ENCODE measurements around the gene SYT13. TPM values are rescaled to one million over a fixed set of nuclear protein-coding genes. Genes with fewer than 3 reads are reported as not detected.

The SYT13 gene
- total RNA-seq, 1 experiment from 2014 or later, result 4.3 TPM

DNA sequence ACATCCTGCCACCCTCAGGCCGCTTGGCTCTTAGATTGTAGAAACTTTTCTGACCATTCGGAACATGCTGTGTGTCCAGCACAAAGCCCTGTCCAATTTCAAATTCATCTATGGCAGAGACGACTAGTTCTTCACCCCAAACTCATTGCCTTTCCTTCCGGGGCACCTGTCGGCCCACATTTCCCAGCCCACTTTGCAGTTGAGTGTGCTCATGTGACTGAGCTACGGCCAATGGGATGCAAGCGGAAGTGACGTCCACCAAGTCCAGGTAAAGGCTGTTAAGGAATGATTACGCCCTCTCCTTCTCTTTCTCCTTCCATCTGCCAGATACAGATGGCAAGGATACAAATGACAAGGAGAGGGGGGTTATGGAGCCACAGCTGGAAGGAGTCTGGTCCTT, 32.5 kb downstream of the SYT13 start:
- Histone ChIP-seq H3K4ac (ENCODE audit: low read depth, low read length) (no peak overlapping the region), H4K5ac (ENCODE audit: insufficient read length, low read depth, low read length) (no peak overlapping the region), H3K14ac (ENCODE audit: insufficient read depth, low read length) (no peak overlapping the region), H2BK5ac (ENCODE audit: insufficient read length, low read length) (no peak overlapping the region), H4K91ac (ENCODE audit: insufficient read length, low read depth, low read length) (no peak overlapping the region), H2BK12ac (ENCODE audit: insufficient read length, low read depth, low read length) (no peak overlapping the region), H4K20me1 (ENCODE audit: control insufficient read depth, insufficient read depth, insufficient read length) (no peaks in the 10 kb centered on the region), H3K4me2 (ENCODE audit: insufficient read depth, insufficient read length, low read length) (no peak overlapping the region), H2BK15ac (ENCODE audit: low read depth, low read length) (no peak overlapping the region), H2AK5ac (ENCODE audit: insufficient read length, low read length) (no peak overlapping the region), H3K27ac (ENCODE audit: insufficient read length, low read depth, low read length) (no peak overlapping the region), H3K79me1 (ENCODE audit: insufficient read depth, low read depth, low read length, poor library complexity, severe bottlenecking) (no peaks in the 10 kb centered on the region), H3K23ac (ENCODE audit: insufficient read length, low read depth, low read length) (no peak overlapping the region), H3T11ph (ENCODE audit: low read length) (no peak overlapping the region), H2AFZ (ENCODE audit: low read length) (no peak overlapping the region), H3K79me2 (ENCODE audit: insufficient read depth, low read length) (no peaks in the 10 kb centered on the region), H2BK20ac (ENCODE audit: low read depth, low read length, poor library complexity, severe bottlenecking) (no peak overlapping the region), H3K4me1 (ENCODE audit: insufficient read depth, low read length) (no peaks in the 10 kb centered on the region), H3K23me2 (ENCODE audit: insufficient read length, low read depth, low read length, poor library complexity, severe bottlenecking) (no peaks in the 10 kb centered on the region), H3K9ac (ENCODE audit: extremely low read depth, insufficient read length, low read length) (no peak overlapping the region), H4K8ac (replicated peaks; ENCODE audit: insufficient read length, low read depth, low read length) (no peak overlapping the region), H3K56ac (ENCODE audit: insufficient read length, low read depth, low read length) (no peak overlapping the region), H3K18ac (ENCODE audit: insufficient read length, low read depth, low read length) (no peak overlapping the region), H3K9me3 (ENCODE audit: control insufficient read depth, low read depth, low read length) (no peaks in the 10 kb centered on the region), H3K27me3 (ENCODE audit: insufficient read depth, low read length) (no peaks in the 10 kb centered on the region), H2BK120ac (ENCODE audit: low read depth, low read length, poor library complexity, severe bottlenecking) (no peak overlapping the region)
- H3K36me3 Mint-ChIP-seq (ENCODE audit: insufficient read depth in 1 of 3, low read depth in 3 of 3), result no peaks in the 10 kb centered on the region; a peak in 1 of 7 replicates
- no peak overlapping the region for H3K27ac Mint-ChIP-seq
- H3K4me3 Mint-ChIP-seq, result no peak overlapping the region
- peaks cover 2% of the 10 kb centered on the region for H3K27me3 Mint-ChIP-seq (ENCODE audit: low read depth)
- WGBS (ENCODE audit: extremely low coverage, insufficient read length, low lambda C conversion rate), result no CpG with 5 or more reads among the region's 9 CpGs
- peaks cover 2% of the 10 kb centered on the region in 2 experiments; a peak in 3 of 4 replicates for H3K4me1 Mint-ChIP-seq
- no peak for DNase-seq
- H3K9me3 Mint-ChIP-seq, result no peaks in the 10 kb centered on the region
- TF ChIP-seq, protein P1, sequence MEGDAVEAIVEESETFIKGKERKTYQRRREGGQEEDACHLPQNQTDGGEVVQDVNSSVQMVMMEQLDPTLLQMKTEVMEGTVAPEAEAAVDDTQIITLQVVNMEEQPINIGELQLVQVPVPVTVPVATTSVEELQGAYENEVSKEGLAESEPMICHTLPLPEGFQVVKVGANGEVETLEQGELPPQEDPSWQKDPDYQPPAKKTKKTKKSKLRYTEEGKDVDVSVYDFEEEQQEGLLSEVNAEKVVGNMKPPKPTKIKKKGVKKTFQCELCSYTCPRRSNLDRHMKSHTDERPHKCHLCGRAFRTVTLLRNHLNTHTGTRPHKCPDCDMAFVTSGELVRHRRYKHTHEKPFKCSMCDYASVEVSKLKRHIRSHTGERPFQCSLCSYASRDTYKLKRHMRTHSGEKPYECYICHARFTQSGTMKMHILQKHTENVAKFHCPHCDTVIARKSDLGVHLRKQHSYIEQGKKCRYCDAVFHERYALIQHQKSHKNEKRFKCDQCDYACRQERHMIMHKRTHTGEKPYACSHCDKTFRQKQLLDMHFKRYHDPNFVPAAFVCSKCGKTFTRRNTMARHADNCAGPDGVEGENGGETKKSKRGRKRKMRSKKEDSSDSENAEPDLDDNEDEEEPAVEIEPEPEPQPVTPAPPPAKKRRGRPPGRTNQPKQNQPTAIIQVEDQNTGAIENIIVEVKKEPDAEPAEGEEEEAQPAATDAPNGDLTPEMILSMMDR (conservative IDR thresholded peaks at IDR 0.05), result no peak
